HG03558 (cell line): Measurements from ENCODE around the gene GAGE12F.
"Not testable (repeated sequence)": the region's sequence is repeated elsewhere in the genome, so short reads cannot be mapped to it uniquely, and the experiment has no call there.

Source experiments
- ATAC-seq: cut with Tn5 transposase; IDR thresholded peaks from one replicate; pipeline ENCODE4 v1.9.1; 2021; ENCODE audit warnings: moderate number of reproducible peaks; ENCODE audit not compliant: unreplicated experiment; ENCODE audit errors: extremely low read depth

The GAGE12F gene

GRCh38 chrX:49560542-49560941 is at the start of gene GAGE12F:
TSS of gene GAGE12F (plus strand) at chrX:49560842. CDS start at chrX:49561997, 1,155 bp downstream.
- not testable (repeated sequence) for ATAC-seq

GRCh38 chrX:49531877-49532276 is 28.8 kb upstream of the GAGE12F start, which contains the start of gene GAGE12C:
TSS of gene GAGE12C (plus strand) at chrX:49532177. CDS start at chrX:49533332, 1,155 bp downstream.
- not testable (repeated sequence) for ATAC-seq

GRCh38 chrX:49541433-49541832 is 19.2 kb upstream of the GAGE12F start, which contains the start of gene GAGE12D:
TSS of gene GAGE12D (plus strand) at chrX:49541733. CDS start at chrX:49542888, 1,155 bp downstream.
- ATAC-seq, result not testable (repeated sequence)

- ATAC-seq, result not testable (repeated sequence)
Measured at GRCh38 chrX:49550989-49551388, 9.7 kb upstream of the GAGE12F start, which contains the start of gene GAGE12E. TSS of gene GAGE12E (plus strand) at chrX:49551289. CDS start at chrX:49552444, 1,155 bp downstream.

- ATAC-seq, result not testable (repeated sequence)
Measured at GRCh38 chrX:49568728-49569127, 8.1 kb downstream of the GAGE12F start.

GRCh38 chrX:49569152-49569551 is 8.5 kb downstream of the GAGE12F start:
- not testable (repeated sequence) for ATAC-seq

- not testable (repeated sequence) for ATAC-seq
Measured at GRCh38 chrX:49570100-49570499, 9.5 kb downstream of the GAGE12F start, which contains the start of gene GAGE12G. TSS of gene GAGE12G (plus strand) at chrX:49570400. CDS start at chrX:49571555, 1,155 bp downstream.

GRCh38 chrX:49579649-49580048 is 19.0 kb downstream of the GAGE12F start, which contains the start of gene GAGE12H:
TSS of gene GAGE12H (plus strand) at chrX:49579949. CDS start at chrX:49581104, 1,155 bp downstream.
- not testable (repeated sequence) for ATAC-seq

- ATAC-seq, result not testable (repeated sequence)
Measured at GRCh38 chrX:49589196-49589595, 28.6 kb downstream of the GAGE12F start, which contains the start of gene GAGE2A. TSS of gene GAGE2A (plus strand) at chrX:49589496. CDS start at chrX:49590651, 1,155 bp downstream.

GRCh38 chrX:49589769-49590478 is 29.3 kb downstream of the GAGE12F start:
- ATAC-seq, result not testable (repeated sequence)

- not testable (repeated sequence) for ATAC-seq
Measured at GRCh38 chrX:49590488-49590887, 29.8 kb downstream of the GAGE12F start.

- not testable (repeated sequence) for ATAC-seq
Measured at GRCh38 chrX:49598720-49599119, 38.1 kb downstream of the GAGE12F start, which contains the start of gene GAGE1. TSS of gene GAGE1 (plus strand) at chrX:49599020. CDS start at chrX:49600175, 1,155 bp downstream.

- no peak for ATAC-seq
Measured at GRCh38 chrX:49610718-49611310, 50.2 kb downstream of the GAGE12F start.
